Ramos (cell line): Measurements from ENCODE around the gene CSMD2.

Experiments
- in situ Hi-C: fragments of 300-500 bp; cut with MboI; formaldehyde crosslinking; loops from one replicate; pipeline ENCODE4 v1.14.3; 2022; ENCODE audit warnings: low sequenced_read_pairs; ENCODE audit not compliant: unreplicated experiment

CSMD2 gene

GRCh38 chr1:33972676-33973395, 192.2 kb downstream of the CSMD2 start:
- in situ Hi-C loops = no loop called here

- in situ Hi-C loops = no loop called here
Observed at GRCh38 chr1:33971913-33972312, 193.1 kb downstream of the CSMD2 start.

DNA sequence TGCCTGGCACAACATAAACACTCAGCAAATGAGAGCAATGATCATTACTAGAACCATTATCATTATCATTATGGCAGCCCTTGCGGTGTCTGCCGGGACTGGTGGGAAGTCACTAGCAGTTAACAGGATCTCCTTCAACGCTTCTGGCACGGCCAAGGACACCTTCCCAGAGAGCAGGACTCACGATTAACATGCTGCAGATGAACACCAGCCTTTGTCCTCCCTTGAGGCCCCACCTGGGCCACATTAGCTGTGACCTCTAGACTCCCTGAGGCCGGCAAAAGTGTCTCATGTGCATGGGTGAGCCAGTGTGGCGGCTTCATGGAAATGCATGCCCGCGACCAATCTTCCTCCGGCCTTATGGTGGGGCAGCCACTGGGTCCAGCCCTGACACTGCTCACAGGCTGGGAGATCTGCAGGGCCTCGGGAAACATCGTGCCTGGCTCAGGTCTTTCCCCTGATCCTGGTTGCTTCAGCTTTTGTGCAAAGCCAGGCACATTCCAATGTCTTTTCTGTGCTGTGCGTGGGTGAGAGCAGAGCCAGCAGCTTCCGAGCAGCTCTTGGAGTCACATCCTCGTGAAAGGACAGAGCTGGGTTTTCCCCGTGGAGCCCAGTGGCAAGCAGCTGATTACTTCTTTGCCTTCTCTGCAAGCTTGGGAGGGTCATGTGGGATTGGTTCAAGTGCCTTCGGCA, 193.9 kb downstream of the CSMD2 start:
- in situ Hi-C loops = no loop called here

GRCh38 chr1:33970148-33970825, 194.7 kb downstream of the CSMD2 start:
- in situ Hi-C loops = no loop called here

DNA sequence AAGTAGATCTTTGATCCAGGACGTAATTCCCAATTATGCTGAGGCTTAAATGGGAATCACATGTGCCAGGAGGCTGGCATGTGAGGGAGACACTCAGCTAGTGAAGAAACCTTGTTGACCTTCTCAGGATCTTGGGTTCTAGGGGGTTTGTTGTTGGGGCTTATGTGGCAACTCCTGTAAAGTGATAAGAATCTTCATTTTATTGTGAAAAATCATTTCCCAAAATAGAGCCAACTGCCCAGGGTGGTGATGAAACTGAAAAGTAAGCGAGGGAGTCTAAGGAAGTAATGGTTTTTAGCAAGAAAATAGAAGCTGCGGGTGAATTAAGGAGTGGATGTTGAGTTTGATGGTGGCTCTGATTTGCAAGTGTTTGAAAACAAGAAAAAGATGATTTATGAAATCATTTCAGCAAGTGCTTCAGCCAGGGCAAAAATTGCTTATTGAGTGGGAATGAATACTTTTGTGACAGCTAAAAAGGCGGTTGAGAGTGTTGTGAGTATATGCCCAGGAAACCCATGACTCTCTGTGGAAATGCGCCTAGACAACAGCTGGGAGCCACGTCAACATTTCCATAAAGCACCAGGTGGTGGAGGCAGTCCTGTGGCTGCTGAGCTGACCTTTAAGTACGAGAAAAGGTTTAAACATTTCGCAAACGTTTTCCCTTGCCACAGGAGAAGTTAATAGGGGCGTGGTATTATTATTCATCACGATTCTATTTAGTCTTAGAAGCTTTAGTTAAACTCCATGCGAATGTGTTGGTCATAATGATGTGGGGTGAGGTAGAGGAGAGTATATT, 198.5 kb downstream of the CSMD2 start:
- in situ Hi-C loops = no loop called here

DNA sequence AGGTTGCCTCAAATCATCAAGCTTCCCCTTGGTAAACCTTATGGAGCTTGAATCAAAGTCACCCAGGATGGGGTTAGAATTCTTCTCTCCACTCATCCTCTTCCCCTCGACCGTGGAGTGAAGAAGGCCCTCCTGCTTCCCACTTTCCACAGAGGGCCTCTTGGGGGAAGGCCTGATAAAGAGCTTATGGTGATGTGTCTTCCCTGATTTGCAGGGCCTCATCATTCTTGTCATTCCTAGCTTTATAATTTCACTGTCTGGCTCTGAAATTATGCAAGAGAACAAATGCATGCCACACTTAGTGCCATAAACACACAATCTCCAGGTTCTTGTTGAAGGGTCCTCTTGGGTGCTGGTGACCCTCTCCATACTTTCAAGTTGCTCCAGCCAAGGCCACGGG, 199.9 kb downstream of the CSMD2 start:
- in situ Hi-C loops = no loop called here

DNA sequence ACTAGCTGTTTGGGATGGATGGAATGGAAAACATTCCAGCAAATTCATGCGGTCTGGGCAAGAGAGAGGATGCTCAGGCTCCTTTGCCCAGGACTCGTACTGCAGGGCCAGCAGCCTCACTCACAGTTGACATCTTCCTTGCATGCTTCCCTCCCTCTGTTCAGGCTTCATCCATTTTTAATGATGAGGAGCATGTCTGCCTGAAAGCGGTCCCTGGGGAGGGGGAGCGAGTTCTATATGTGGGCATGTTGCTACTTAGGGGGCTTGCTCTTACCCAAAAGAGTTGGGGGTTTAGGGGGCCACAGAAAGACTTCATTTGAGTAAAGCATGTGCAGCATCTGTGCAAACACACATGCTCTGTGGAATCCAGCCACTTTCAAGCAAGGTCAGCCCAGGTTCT, 203.0 kb downstream of the CSMD2 start:
- in situ Hi-C loops = no loop called here

GRCh38 chr1:33960188-33960895, 204.7 kb downstream of the CSMD2 start:
- in situ Hi-C loops = no loop called here

- in situ Hi-C loops = no loop called here
Observed at GRCh38 chr1:33957854-33958253, 207.2 kb downstream of the CSMD2 start.

GRCh38 chr1:33955096-33955495, 209.9 kb downstream of the CSMD2 start:
- in situ Hi-C loops = no loop called here

DNA sequence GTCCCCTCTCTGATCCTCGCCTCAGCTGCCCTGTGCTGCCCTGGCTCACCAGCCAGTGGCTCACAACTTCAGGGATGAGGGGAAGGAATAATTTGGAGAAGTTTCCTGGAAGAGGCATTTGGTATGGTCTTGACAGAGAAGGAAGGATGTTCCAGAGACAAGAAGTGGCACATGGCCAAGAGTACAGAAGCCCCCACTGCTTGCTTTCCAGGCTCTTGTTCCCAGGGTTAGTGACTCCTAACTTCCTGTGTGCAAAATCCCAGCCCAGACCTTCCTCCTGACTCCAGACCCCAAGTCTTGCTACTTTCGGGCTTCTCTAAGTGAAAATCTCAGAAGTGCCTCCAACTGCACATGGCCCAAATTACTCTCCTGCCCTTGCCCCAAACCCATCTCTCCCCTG, 215.5 kb downstream of the CSMD2 start:
- in situ Hi-C loops = no loop called here

DNA sequence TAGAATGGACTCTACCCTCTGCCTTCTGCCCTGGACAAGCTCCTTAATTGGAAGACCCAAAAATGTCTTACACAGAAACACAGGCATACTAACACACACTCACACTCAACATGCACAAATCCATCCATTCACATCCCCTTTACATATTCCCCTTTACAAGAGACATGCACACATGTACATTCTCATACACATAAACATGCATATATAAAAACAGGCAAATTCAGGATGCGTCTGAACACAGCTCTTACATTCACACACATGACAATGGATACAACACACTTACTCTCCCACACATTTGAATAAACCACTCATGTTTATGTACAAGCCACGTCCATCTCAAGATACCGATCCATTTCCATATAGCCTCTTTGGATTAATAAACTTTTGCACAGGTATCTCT, 216.7 kb downstream of the CSMD2 start:
- in situ Hi-C loops = no loop called here

- in situ Hi-C loops = no loop called here
Observed at GRCh38 chr1:33946836-33947235, 218.2 kb downstream of the CSMD2 start.

- in situ Hi-C loops = no loop called here
Observed at GRCh38 chr1:33944846-33945245, 220.2 kb downstream of the CSMD2 start.

DNA sequence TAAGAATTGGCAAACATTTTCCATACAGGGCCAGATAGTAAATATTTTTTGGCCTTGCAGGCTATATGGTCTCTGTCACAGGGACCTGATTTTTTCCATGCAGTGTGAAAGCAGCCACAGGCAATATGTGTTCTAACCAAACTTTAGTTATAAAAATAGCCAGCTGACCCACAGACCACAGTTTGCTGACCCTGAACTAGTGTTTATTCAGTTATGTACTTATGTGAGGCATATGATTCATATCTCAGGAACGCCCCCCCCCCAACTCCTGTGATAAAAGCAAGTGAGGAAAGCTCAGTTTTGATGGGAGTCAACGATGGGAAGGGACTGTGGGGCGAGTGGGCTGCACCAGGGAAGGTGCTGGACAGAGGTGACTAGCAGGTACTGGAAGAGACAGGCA, 221.1 kb downstream of the CSMD2 start:
- in situ Hi-C loops = no loop called here

DNA sequence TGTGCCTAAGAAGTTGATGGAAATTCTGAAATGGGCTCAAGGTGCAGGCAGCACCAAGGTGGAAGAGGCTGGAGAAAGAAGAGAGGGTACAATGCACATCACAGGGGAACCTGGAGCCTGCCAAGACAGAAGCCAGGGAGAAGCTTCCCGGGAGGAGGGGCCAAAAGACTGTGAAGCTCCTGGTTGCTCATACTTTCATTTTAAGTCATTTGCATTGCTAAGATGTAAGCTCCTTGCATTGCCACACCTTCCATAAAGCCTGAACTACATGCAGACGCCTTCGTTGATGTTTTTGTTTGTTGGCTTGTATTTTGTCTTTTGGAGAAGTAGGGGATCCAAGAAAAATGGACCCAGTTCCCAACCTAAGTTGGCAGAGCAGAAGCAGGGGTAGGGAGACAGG, 232.2 kb downstream of the CSMD2 start:
- in situ Hi-C loops = no loop called here

- in situ Hi-C loops = no loop called here
Observed at GRCh38 chr1:33931111-33931475, 233.9 kb downstream of the CSMD2 start.

DNA sequence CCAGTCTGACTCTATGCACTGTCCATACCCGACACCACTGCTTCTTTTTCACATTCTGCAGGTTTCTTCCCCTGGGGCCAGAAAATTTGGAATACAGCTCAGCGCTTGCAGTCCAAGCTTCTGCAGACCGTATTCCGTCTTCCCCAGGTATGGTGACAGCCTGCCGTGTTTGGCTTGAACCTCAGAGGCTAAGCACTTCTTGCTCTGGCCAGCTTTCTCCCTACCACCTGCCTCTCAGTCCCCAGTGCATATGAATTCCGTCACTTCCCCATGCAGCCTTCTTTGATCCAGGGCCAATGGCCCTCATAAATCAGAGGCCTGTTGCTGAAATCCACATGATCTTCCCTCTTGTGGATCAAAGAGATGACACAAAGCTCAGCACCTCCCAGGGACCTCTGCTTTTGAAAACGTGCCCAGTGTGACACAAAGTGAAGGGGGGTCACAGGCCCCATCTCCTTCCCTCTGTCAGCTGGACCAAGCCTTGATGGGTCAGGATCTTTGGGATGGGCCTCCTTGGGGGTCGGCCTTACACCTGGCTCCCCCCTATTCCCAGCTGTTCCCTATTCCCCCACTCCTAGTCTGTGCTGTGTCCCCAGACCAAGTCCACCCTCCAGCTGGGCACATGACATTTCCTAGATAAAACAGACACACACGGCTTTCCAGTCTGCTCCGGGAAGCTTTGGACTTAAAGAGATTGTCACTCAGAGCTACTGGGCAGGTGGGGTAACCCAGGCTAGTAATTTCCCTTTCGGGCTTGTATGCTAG, 234.5 kb downstream of the CSMD2 start:
- in situ Hi-C loops = no loop called here

- in situ Hi-C loops = no loop called here
Observed at GRCh38 chr1:33928251-33928650, 236.8 kb downstream of the CSMD2 start.
